ENCODE results near the gene DNASE1L1. TPM values are rescaled to one million over a fixed set of nuclear protein-coding genes. Genes with fewer than 3 reads are reported as not detected.
A peak's percentile ranks its signal among the peaks of the same experiment; 100 is the strongest.

The DNASE1L1 gene
- total RNA-seq, 1 donor from 2014 or later: 40.8 TPM

DNA sequence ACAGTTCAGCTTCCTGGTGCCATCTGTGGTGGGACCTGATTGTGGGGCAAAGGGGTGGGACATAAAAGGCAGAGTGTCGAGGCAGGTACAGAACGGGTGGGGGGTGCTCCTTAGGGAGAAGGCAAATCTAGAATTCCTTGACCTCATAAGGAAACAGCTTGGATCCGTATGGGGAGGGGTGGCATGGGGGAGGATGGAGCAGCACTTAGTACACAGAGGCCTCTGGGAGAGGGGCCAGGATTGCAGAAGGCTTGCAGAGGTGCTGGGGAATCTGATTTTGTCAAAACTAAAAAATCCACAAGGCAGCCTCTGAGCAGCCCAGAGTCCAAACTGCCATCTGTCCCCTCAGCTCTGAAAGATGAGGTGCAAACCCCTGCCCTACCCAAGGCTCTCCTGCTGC, 32.3 kb downstream of the DNASE1L1 start:
- H3K9me3 Mint-ChIP-seq (ENCODE audit: low read depth): no peaks in the 10 kb centered on the region
- H3K27ac Mint-ChIP-seq (ENCODE audit: unreplicated experiment): peak overlapping the region; percentile 92
- peaks cover 2% of the 10 kb centered on the region for H3K36me3 Mint-ChIP-seq (ENCODE audit: low read depth)
- H3K4me3 Mint-ChIP-seq (ENCODE audit: unreplicated experiment): no peak overlapping the region
- TF ChIP-seq, protein P1, sequence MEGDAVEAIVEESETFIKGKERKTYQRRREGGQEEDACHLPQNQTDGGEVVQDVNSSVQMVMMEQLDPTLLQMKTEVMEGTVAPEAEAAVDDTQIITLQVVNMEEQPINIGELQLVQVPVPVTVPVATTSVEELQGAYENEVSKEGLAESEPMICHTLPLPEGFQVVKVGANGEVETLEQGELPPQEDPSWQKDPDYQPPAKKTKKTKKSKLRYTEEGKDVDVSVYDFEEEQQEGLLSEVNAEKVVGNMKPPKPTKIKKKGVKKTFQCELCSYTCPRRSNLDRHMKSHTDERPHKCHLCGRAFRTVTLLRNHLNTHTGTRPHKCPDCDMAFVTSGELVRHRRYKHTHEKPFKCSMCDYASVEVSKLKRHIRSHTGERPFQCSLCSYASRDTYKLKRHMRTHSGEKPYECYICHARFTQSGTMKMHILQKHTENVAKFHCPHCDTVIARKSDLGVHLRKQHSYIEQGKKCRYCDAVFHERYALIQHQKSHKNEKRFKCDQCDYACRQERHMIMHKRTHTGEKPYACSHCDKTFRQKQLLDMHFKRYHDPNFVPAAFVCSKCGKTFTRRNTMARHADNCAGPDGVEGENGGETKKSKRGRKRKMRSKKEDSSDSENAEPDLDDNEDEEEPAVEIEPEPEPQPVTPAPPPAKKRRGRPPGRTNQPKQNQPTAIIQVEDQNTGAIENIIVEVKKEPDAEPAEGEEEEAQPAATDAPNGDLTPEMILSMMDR (IDR thresholded peaks at IDR 0.05): no peak
- H3K27me3 Mint-ChIP-seq (ENCODE audit: low read depth): no peaks in the 10 kb centered on the region
- peaks cover 36% of the 10 kb centered on the region for H3K4me1 Mint-ChIP-seq (ENCODE audit: low read depth)
- DNase-seq (ENCODE audit: low spot score): no peak

DNA sequence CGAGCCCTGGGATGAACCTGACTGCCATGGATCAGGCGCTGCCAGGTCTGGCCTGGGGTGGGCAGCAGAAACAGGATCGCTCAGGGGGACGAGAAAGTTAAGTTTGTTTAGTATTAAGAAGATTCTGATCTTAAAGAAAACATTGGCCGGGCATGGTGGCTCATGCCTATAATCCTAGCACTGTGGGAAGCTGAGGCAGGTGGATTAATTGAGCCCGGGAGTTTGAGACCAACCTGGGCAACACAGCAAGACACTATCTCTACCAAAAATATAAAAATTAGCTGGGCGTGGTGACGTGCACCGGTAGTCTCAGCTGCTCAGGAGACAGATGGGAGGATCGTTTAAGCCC, 33.9 kb downstream of the DNASE1L1 start:
- peaks cover 27% of the 10 kb centered on the region for H3K4me1 Mint-ChIP-seq (ENCODE audit: low read depth)
- H3K36me3 Mint-ChIP-seq (ENCODE audit: low read depth): peaks cover 2% of the 10 kb centered on the region
- peak overlapping the region; percentile 62 for H3K4me3 Mint-ChIP-seq (ENCODE audit: unreplicated experiment)
- H3K27me3 Mint-ChIP-seq (ENCODE audit: low read depth): no peaks in the 10 kb centered on the region
- TF ChIP-seq, protein P1 (IDR thresholded peaks at IDR 0.05): no peak
- no peak for DNase-seq (ENCODE audit: low spot score)
- no peaks in the 10 kb centered on the region for H3K9me3 Mint-ChIP-seq (ENCODE audit: low read depth)
- H3K27ac Mint-ChIP-seq (ENCODE audit: unreplicated experiment): peak overlapping the region; percentile 69

DNA sequence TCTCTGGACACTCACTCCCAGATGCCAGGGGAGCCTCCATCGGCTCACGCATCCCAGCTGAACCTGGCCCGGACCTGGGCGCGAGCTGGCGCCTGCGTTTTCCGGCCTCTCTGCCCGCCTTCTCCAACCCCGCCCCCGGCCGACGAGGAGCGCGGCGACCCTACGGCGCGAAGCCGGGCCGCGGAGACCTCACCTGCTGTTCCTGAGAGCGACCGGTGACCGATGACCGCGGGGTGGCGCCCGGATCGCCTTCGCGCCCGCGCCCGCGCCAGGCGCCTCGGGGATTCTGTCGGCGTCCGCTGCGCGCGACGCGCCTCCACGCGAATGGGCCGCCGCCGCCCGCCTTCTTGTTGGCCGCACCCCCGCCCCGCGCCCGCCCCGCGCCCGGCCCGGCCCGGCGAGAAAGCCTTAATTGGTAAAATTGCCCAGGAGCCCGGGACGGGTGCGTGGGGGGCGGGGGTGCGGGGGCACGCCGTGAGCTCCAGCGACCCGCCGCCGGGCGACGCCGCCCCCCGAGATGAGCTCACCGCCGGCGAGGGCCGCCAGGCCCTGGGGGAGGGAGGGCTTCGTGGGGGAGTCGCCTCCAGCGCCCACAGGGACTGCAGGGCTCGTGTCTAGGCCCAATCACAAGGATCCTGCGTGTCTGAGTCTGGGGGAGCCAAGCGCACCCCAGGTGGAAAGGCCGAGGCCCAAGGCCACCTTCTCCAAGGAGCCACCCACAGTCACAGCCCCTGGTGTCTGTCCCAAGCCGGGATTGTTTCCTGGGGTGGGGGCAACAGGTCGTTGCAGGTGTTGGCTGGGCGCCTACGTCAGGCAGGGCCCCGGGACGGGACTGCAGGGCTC, 34.5 kb downstream of the DNASE1L1 start, which contains the start of gene FLNA:
TSS of gene FLNA (minus strand) at position 322 of the 843 bp plus-strand sequence. CDS start 3,389 bp downstream, outside the sequence.
- H3K4me3 Mint-ChIP-seq (ENCODE audit: unreplicated experiment): peak within 1 kb of the TSS; percentile 81
- H3K27ac Mint-ChIP-seq (ENCODE audit: unreplicated experiment): peak within 1 kb of the TSS; percentile 82
- peaks cover 7% of the 10 kb centered on the region for H3K36me3 Mint-ChIP-seq (ENCODE audit: low read depth)
- DNase-seq (ENCODE audit: low spot score): no peak
- TF ChIP-seq, protein P1 (IDR thresholded peaks at IDR 0.05): no peak
- no peaks in the 10 kb centered on the region for H3K27me3 Mint-ChIP-seq (ENCODE audit: low read depth)
- no peaks in the 10 kb centered on the region for H3K9me3 Mint-ChIP-seq (ENCODE audit: low read depth)
- peaks cover 23% of the 10 kb centered on the region for H3K4me1 Mint-ChIP-seq (ENCODE audit: low read depth)

DNA sequence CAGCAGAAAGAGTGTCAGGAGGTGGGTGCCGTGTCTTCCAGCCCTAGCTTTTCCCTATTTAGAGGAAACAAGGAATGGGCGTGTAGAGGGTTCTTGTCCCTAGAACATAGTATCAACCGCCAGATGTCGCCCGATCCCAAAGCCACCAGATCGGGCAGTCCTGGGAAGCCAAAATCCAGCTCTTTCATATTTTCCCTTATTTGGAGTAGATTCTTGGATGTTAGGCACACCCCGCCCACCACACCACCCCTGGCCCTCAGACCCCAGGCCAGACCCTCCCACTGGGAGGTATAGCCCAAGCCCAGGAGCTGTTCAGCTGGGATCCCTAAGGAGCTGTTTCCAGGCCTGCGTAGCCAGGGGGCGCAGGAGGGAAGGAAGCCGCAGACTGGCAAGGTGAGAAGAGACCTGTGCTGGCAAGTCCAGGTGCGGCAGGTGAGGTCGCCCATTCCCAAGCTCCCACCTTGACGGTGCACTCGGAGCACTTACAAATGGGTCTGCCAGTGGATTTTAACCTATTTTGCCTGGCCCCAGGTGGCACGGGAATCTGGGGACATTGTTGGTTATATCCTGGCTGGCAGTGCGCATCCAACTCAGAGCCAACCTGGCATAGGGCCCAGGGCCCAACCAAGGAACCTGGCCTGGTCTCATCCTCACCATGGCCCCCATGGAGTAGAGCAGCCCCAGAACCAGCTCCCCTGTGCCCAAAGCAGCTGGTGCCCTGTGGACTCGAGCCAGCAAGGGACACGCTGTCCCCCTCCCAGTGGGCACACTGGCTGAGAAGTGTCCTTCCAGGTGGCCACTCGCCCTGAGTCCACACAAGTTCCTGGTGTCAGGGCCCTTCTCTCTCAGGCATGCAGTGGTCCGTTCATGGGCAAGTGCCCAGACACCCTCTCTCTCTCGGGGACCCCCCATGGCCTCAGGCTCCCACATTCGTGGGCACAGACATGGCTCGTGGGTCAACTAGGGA, 35.4 kb downstream of the DNASE1L1 start:
- DNase-seq (ENCODE audit: low spot score): no peak
- TF ChIP-seq, protein P1 (IDR thresholded peaks at IDR 0.05): peak; percentile 84
- peak overlapping the region; percentile 82 for H3K27ac Mint-ChIP-seq (ENCODE audit: unreplicated experiment)
- peaks cover 7% of the 10 kb centered on the region for H3K36me3 Mint-ChIP-seq (ENCODE audit: low read depth)
- no peaks in the 10 kb centered on the region for H3K27me3 Mint-ChIP-seq (ENCODE audit: low read depth)
- H3K4me3 Mint-ChIP-seq (ENCODE audit: unreplicated experiment): peak overlapping the region; percentile 81
- no peaks in the 10 kb centered on the region for H3K9me3 Mint-ChIP-seq (ENCODE audit: low read depth)
- peaks cover 23% of the 10 kb centered on the region for H3K4me1 Mint-ChIP-seq (ENCODE audit: low read depth)

DNA sequence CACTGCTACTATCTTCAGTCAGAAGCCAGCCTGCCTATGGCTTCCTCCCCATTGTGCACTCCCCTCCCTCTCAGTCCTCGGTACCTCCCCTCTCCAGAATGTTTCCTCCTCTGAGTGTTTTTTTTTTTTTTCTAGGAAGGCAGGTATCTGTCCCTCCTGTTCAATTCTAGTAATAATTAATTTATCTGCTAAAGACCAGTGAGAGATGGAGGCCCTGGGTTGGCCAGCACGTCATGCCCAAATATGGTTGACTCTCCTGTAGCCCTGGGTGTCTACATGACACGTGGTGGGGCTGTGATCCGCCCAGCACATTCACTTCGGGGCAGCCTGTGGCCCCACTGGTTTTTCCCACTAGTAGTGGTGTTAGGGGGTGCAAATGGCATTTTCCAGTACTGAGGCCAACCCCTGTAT, 36.4 kb downstream of the DNASE1L1 start:
- peaks cover 32% of the 10 kb centered on the region for H3K4me1 Mint-ChIP-seq (ENCODE audit: low read depth)
- no peak for DNase-seq (ENCODE audit: low spot score)
- peak overlapping the region; percentile 89 for H3K27ac Mint-ChIP-seq (ENCODE audit: unreplicated experiment)
- H3K4me3 Mint-ChIP-seq (ENCODE audit: unreplicated experiment): peak overlapping the region; percentile 81
- peaks cover 10% of the 10 kb centered on the region for H3K36me3 Mint-ChIP-seq (ENCODE audit: low read depth)
- TF ChIP-seq, protein P1 (IDR thresholded peaks at IDR 0.05): no peak
- no peaks in the 10 kb centered on the region for H3K27me3 Mint-ChIP-seq (ENCODE audit: low read depth)
- H3K9me3 Mint-ChIP-seq (ENCODE audit: low read depth): no peaks in the 10 kb centered on the region
